Stimulated activated CD4-positive, alpha-beta T cell treated with anti-CD3 and anti-CD28 coated beads, Interleukin-15, amount 100 ng/mL, for 48 hours (primary cell): ENCODE measurements around the gene FRMPD4.

Source experiments
- DNase-seq, 2 donors: peaks; one replicate each; pipeline ENCODE4 v3.0.0-alpha.2; 2020; ENCODE audit warnings: low read depth in 2 of 2

The FRMPD4 gene

DNA sequence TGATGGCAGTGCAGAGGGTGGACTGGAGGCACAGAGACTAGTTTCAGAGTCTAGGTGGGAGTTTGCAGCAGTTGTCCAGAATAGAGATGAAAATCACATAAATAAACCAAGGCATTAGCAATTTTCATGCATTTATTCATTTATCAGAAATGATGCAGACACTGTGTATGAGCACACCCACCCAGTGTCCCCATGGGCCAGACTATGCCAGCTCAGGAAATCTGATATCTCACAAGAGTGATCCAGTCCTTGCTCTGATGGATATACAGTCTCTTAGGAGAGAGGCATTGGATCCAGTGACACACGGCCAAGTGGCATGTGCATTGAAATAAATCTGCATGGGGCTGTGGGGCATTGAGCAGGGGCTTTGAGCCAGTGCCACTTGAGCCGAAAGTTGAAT lies 228.2 kb downstream of the FRMPD4 start:
- no peak for DNase-seq

DNA sequence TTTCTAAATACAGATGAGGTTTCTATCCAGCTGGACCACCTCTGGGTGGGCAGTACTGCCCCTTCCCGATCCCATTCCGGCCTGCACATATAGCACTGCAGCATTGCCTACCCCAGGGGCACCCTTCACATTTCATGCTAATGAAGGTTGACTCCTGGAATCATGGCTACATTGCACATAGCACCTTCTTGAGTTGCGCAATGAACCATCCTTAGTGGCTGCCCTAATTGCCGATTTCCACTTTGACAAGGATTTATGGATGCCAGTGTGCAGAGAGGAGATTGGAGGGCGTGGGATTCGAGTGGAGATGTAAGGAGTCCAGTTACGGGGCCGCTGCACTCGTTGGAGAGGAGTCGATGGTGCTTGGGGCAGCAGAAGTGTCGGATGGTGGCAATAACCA lies 229.0 kb downstream of the FRMPD4 start:
- DNase-seq = no peak

DNA sequence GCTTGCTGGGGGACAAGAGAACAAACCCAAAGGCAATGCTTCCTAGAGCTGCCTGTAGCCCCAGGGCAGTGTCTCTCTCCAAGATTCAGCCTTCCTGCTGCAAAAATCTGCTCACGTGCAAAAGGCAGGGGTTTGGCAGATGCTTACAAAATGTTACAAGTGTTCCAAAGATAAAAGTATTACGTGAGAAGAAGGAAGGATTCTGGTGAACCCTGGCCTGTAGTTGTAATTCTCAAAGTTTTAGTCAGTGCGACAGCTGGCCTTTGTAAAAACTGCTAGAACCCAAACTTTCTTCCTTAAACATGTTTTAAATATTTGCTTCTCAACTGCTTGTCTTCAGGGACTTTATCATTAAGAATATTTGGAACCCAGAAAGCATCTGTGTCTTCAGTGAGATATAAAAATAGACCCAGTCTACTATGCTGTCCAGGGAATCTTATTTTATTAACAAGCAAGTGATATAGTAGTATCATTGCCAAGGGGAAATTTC lies 232.3 kb downstream of the FRMPD4 start:
- no peak for DNase-seq

DNA sequence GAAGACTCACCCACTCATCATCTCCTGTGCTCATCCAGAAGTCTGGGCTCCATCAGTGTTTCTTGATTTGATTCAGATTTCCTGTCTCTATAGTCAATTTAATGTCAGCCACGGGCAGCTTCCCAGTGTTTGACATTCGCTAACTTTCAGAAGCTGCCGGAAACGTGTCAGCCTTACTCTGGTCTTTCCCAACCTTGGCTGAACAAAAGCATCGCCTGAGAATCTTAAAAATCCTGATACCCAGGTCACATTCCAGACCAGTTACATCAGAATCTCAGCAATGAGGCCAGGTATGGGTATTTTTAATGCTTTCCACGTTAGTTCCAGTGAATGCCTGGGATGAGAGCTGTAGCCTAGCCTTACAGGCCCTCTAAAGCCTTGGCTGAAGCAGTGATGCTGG lies 233.8 kb downstream of the FRMPD4 start:
- DNase-seq = no peak

DNA sequence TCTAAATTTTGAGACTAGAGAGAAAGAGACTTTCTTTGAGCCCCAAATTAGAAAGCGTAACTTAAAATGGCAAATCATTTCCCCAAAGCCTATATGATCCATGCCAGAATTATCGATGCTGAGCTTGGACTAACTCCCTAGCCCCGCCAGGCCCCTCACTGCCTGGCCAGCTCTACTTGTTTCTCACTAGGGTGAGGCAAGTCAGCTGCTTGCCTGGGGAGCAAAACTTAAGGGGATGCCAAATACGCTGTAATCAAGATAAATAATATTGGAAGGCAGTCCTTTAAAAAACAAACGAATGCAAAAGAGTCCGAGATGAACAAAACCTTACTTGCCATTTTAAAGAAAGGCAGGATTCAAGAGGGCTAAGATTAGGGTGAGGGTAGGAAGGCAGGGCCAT lies 236.0 kb downstream of the FRMPD4 start:
- no peak for DNase-seq

DNA sequence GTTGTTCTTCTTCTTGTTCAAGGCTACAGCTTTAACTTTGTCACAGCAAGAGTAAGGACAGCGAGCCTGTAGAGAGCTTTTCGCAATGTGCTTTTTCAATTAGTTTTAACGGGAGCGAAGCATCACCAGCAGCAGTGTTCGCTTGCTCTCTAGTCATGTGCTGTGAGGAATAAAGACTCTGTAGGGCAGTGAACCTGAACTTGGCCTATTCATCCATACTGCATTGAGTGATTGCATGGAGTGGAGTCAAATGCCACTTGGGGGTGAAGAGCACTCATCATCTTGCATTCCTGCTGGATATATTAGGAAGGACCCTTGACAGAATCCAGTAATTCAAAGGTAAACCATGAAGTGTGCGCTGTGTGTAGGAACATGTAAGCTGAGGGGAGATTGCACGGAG lies 240.0 kb downstream of the FRMPD4 start:
- DNase-seq = no peak

DNA sequence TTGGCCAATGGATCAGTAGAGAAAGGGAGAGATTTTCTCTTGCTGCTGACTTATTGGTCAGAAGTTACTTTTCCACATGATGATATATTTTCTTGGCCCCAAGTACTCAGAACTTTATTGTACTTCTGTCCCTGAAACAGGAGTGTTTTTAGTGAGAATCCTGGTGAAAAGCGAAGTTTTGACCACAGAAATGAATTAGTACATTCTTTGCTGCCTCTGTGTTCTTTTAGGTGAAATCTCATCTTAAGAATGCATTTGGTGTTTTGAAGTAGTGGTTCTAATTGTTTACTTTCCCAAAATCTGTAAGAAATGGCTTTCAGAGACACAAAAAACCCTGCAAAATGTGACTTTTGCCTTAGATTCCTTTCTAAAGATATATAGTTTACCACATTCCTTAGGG lies 240.4 kb downstream of the FRMPD4 start:
- no peak for DNase-seq

DNA sequence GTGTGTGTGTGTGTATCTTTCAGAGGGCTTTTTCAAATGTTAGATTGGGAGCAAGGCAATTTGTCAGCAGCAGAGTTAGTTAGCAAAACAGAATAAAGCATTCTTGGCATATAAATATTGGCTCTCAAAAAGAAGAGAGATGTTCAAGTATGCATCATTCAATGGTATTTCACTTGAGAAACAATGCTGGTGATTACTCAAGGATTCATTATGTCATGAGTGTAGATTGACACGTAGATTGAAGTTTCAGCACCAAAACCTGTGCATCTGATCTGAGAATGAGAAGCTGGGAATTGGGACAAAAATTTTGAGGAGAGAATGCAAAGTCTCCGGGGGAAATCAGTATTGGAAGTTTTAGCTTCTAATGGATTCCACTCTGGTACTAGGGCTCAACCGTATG lies 241.4 kb downstream of the FRMPD4 start:
- DNase-seq = no peak

DNA sequence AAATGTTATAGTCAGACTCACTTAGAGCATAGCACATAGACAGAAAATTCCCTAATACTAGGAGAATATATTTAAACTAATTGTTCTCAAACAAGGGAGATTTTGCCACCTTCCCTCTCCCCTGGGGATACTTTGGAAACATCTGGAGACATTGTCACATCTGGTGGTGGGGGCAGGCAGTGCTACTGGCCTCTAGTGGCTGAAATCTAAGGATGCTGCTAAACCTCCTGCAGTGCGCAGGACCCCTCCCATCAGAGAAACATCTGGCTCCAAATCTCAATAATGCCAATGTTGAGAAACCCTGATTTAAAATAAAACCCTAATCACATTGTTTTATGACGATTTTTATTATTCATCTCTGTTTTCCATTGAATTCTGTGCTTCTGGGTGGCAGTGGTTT lies 244.9 kb downstream of the FRMPD4 start:
- DNase-seq = no peak

DNA sequence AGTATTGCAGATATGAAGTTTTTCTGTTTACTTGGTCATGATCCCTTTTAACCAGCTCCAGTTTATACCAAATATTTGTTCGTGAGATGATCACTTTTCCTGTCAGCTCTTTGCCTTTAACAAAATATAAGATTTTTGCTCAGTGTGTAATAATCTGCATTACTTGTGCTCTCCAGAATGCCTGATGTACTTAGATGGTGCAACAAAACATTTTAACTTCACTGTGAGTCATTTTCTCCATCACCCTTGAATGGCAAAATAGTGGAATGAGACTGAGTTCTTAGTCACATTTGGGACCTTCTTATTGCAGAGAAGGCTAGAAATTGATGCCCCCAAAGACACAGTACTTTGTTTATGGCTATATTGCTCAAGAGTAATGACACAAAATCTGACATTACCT lies 252.0 kb downstream of the FRMPD4 start:
- DNase-seq = no peak

DNA sequence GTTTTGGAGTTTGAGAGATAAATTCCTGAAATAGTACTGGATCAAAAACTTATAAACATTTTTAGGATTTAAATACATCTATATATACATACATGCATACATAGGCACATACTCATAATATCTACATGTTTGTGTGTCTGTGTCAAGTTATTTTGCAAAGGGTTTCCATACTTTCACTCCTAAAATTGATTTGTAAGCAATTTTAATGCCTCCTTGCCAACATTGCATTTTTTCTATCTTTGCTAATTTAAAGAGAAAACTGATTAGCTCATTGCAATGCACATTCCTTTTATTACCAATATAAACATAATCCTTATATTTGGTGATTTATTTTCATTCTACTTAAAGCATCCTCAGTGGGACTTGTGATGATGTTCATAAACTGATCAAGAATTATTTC lies 258.3 kb downstream of the FRMPD4 start:
- DNase-seq = no peak

DNA sequence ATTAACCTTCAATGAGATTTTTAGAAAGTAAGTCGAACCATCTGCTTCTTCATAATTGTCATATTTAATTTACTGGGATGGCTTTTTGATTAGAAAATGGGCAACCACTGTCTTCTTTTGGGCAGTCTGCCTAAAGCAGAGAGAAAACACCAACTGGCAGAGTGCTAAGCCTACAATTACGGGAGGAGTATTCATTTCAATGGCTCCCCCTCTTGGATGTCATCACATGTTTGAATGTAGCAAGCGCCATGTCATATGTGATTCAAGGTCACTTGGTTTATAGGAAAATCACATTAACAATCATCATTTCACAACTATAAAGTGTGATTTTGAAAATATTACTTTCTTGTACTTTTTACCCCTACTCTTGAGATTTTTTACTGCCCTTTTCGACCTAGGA lies 261.9 kb downstream of the FRMPD4 start:
- DNase-seq = no peak

DNA sequence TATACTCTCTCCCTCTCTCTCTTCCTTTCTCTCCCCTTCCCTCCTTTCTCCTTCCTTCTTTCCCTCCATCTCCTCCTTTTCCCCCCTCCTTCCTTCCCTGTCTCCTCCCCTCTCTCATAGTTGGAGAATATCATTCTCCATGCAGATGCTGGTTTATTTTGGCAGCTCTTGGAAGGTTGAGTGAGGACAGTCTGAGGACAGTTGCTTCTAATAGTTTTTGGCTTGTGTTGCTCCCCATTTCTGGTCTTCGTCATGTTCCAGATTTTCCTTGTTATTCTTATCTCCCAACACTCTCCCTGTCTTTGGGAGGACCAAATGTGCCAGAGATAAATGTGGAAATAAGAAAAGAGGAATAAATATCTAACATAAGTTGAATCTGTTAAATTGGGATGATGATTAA lies 263.0 kb downstream of the FRMPD4 start:
- no peak for DNase-seq

DNA sequence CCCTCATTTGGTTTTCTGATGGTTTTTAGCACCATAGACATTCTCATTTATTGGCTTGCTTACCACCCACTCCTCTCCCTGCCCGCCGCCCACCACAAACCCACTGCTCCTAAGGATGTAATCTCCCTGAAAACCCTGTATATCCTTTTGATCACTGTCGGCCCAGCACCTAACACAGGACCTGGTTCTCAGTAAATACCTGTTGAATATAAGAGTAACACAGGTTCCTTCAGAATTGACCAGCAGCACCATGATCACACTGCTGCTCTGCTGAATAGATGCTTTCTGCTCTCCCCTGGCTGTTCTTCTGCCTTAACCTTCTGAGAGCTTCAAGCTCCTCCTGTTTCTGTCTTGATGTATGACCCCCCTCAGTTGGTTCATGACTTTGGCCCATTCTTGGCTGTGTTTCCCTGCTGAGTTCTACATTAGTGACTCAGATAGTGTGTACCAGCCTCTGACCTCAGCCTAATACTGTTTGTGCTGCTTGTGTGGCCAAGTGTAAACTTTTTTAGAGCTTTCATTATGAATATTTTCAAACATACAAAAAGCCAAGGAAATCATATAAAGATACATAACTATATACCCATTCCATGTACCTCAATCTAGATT lies 265.3 kb downstream of the FRMPD4 start:
- no peak for DNase-seq

DNA sequence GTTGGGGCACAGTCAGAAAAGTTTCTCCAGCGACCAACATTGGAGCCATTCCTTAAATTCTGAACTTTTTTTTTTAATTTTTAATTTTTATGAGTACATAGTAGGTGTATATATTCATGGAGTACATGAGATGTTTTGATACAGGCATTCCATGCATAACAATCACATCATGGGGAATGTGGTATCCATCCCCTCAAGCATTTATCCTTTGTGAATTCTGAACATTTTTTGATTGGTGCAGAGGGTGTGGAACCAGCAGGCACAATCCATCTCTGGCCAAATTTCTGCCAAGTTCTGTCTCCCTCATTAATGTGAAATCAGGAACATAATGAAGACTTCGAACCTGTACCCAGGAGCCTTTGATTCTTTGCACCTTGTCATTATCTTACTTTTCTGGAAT lies 267.0 kb downstream of the FRMPD4 start:
- DNase-seq = no peak

DNA sequence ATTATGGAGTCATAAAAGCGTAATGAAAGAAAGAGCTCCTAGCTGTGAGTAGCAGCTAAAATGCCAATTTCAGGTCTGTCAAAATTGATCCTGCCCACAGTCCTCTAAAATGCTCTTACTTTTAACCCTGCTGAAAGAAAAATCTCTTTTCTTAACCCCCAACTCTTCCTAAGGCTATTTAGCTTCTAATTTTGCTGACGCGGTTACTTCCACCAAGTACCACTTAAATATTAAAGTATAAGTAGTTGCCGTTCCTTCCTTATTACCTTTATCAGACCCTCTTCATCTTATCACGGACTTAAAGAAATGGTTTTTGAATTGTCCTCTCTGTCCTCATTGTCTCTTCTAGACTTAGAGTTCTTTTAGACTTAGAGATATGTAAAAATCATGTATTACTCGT lies 272.2 kb downstream of the FRMPD4 start:
- no peak for DNase-seq

DNA sequence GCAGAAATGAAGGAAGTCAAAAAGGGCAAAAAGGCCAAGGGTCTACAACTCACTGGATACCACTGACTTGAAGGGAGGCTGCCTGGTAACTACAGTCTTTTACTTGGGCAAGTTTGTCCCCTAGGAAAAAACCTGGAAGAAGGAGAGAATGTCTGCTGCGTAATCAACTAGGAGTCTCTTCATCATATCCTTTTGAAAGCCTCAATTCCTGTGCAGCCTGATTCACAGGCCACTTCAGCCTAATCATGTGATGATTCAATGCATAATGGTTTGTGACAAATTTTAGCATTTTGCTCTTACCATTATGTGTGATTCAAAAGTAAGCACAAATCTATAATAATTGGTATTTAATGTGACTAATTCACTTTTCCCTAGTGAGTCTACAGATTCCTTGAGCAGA lies 273.6 kb downstream of the FRMPD4 start:
- no peak for DNase-seq

DNA sequence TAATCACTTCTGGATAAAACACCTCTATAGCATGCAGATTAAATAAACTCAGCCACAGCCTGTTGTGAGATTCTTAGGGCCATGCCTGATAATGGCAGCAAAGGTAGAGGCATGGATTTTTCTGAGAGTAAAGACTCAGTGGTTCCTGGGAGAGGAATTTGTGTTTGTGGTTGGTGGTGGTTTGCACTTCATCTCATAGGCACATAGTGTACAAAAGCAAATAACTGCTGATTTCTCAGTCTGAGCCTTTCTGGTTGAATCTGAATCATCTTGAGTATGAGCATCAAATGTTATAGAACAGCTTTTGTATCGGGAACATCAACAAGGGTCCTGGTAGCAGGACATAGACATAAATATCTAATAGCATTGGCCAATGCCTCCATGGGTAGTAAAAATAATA lies 274.3 kb downstream of the FRMPD4 start:
- no peak for DNase-seq

DNA sequence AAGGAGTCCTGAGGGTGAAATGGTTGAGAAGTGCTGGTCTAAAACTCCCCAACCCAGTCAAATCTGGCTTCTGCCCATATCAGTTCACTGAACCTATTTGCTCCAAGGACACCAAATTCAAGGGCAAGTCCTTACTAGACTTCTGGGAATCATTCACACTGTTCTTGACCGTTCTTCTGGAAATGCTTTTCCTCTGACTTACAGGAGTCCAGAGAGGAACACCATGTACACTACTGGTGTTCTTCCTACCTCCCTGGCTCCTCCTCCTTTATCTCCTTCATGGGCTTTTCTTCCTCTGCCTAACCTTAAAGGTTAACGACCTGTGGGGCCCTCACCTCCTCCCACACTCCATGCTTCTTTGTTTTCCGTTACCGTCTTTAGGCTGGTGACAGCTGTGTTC lies 281.3 kb downstream of the FRMPD4 start:
- DNase-seq = no peak

DNA sequence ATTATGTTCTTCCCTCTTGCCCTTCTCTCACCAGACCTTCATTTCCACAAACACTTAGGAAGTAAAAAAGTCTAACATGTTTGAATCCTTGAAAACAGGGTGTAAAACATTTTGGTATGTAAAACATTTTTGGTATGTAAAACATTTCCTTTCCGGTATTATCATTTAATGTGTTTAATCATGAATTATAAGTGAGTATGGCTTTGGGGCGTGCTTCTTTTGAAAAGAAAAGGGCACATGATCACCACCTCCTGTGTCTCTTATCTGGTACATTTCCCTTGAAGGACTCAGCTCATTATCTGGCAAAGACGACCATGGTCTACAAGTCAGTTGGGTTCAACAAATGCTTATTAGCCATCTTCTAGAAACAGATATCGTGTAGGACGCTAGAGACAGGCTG lies 283.6 kb downstream of the FRMPD4 start:
- DNase-seq = no peak

DNA sequence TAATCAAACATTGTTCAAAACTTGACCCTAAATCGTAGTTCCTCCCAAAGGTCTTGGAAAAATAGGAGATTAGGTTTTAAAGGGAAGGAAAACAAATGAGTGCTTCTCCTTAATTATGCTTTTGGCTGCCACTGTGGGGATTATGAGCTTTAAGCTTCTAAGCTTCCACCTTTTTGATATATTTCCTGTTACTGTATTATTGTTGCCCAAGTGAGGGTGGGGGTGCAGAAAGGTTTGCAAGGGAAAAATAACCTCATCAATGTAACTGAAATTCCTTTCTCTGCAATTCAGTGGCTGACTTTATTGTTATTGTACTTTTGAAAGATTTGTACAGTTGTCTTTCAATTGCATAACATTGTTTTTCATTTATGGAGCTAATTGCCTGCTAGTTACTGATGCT lies 285.1 kb downstream of the FRMPD4 start:
- no peak for DNase-seq

DNA sequence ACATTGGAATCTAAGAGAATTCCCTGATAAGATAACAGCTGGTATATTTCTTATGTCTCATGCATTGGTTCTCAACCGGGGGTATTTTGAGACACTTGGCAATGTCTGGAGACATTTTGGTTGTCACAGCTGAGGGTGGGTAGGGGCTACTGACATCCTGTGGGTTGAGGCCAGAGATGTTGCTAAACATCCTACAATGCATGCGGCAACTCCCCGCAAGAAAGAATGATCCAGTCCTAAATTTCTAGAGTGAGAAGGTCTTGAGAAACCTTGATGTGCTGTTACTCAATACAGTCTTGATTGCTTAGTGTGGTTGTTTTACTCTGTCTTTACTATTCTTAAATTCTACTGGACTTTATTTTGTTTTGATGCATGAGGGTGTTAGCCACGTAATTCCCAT lies 287.2 kb downstream of the FRMPD4 start:
- no peak for DNase-seq

DNA sequence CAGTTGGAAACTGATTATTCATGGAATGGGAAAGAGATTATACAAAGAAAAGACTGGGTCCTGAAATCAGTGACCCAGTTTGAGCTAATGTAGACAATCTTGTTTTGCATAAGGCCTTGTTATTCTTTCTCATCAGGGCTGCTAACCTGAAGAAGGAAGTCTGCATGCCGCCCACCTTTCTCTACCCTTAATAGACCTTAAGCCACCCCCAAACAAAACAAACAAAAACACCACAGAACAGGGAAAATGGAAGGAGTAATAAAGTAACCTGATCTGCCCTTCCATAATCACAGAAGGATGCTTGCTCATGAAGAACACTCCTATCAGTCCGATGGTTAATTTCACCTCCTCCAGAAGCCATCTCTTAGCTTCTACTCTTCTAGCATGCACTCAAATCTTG lies 288.1 kb downstream of the FRMPD4 start:
- DNase-seq = no peak

DNA sequence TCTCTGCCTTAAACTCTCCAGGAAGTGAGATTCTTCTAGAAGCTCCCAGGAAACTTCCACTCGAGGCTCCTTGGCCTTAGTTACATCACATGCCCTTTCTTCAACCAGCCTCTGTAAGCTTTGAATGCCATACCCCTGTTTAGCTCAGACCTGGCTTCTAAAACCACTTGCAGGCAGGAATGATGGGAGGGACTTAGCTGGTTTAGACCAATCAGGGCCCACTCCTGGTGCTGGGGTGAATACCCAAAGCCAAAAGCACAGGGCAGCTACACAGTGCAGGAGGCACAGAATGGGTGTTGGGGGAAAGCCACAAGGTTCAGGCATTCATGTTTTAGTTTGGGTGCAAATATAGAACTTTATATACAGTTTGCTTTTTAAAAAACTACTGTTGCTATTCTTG lies 296.2 kb downstream of the FRMPD4 start:
- no peak for DNase-seq

DNA sequence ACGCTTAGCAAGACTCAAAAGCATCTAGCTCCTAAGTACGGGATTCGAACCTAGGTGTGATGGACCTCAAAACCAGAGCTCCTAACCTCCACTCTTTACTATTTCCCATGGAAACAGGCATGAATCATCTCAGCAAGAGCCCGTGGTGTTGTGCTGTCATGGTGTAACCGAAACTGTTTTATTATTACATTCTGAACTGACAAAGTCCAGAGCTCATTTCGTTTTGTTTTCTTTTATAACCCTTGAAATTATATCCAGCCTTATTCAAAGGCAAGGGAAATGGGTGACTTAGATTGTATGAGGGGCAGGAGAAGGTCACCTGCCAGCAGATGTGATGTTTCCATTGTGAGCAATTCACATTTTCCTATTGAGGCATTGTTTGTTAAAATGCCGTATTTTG lies 301.1 kb downstream of the FRMPD4 start:
- no peak for DNase-seq
